SK-N-SH (cell line): ENCODE results near the gene BAK1. TPM values are rescaled to one million over a fixed set of nuclear protein-coding genes. Genes with fewer than 3 reads are reported as not detected.

ENCODE experiments used
- CTCF ChIA-PET: fragments of 300-600, 350-600 bp; formaldehyde crosslinking; extraction: SDS; loops from one replicate; lab custom pipeline; 2021; lab: Yijun Ruan, JAX
- POLR2A ChIA-PET: fragments of 350-600 bp; sonication (Branson Sonifier 250); formaldehyde crosslinking; extraction: SDS; loops from one replicate; lab custom pipeline; 2020; ENCODE audit warnings: antibody characterized with exemption, inconsistent platforms; lab: Yijun Ruan, JAX
- DNase-seq: peaks from one replicate; pipeline ENCODE4 v3.0.0; 2012
- H2AFZ ChIP-seq: fragments of 200-600 bp; sonication (generic); 2 replicates; pipeline ENCODE4 v1.8.1; 2016; ENCODE audit warnings: antibody characterized with exemption, mild to moderate bottlenecking, low read depth
- H3F3A ChIP-seq: fragments of 200-600 bp; sonication (generic); replicated peaks from 2 replicates; pipeline ENCODE3; 2016; ENCODE audit warnings: antibody characterized with exemption, mild to moderate bottlenecking; ENCODE audit not compliant: insufficient read depth
- H3K27ac ChIP-seq, 2 experiments: fragments of 200-500 bp in 1 of 2; fragments of 200-600 bp in 1 of 2; sonication (Bioruptor generic) in 1 of 2; sonication (generic), shearing (Covaris generic) in 1 of 2; 2 replicates each; pipeline versions ENCODE4 v1.5.1 to v1.6.1; 2014 to 2016; ENCODE audit warnings: low read depth in 2 of 2, inconsistent platforms in 1 of 2, low read length in 1 of 2, mild to moderate bottlenecking in 1 of 2, mixed read lengths in 1 of 2
- H3K27me3 ChIP-seq: fragments of 200-600 bp; sonication (generic), shearing (Covaris generic); 2 replicates; pipeline ENCODE4 v1.6.1; 2016; ENCODE audit warnings: mixed run types; ENCODE audit not compliant: insufficient read depth
- H3K36me3 ChIP-seq, 2 experiments: fragments of 200-500 bp in 1 of 2; fragments of 200-600 bp in 1 of 2; sonication (Bioruptor generic) in 1 of 2; sonication (generic) in 1 of 2; replicated peaks in 1 of 2; 2 replicates each; pipeline versions ENCODE3 to v1.5.1; 2014 to 2016; ENCODE audit warnings: low read length in 1 of 2, mild to moderate bottlenecking in 1 of 2; ENCODE audit not compliant: insufficient read depth in 2 of 2, control insufficient read depth in 1 of 2
- H3K4me1 ChIP-seq, 2 experiments: fragments of 200-500 bp in 1 of 2; fragments of 200-600 bp in 1 of 2; sonication (Bioruptor generic) in 1 of 2; sonication (generic), shearing (Covaris generic) in 1 of 2; 2 replicates each; pipeline versions ENCODE4 v1.5.1 to v1.6.1; 2014 to 2016; ENCODE audit warnings: low read depth in 1 of 2, low read length in 1 of 2, mixed run types in 1 of 2; ENCODE audit not compliant: insufficient read depth in 2 of 2, control insufficient read depth in 1 of 2
- H3K4me2 ChIP-seq: fragments of 200-600 bp; sonication (generic), shearing (Covaris generic); 2 replicates; pipeline ENCODE4 v1.6.1; 2017; ENCODE audit warnings: mixed run types
- H3K4me3 ChIP-seq, 2 experiments: fragments of 200-500 bp in 1 of 2; fragments of 200-600 bp in 1 of 2; sonication (Bioruptor generic) in 1 of 2; sonication (generic), shearing (Covaris generic) in 1 of 2; 2 replicates each; pipeline versions ENCODE4 v1.5.1 to v1.8.1; 2014 to 2016; ENCODE audit warnings: low read depth in 2 of 2, inconsistent platforms in 1 of 2, low read length in 1 of 2, mild to moderate bottlenecking in 1 of 2, mixed read lengths in 1 of 2, moderate library complexity in 1 of 2
- H3K79me2 ChIP-seq: fragments of 200-600 bp; sonication (generic); 2 replicates; pipeline ENCODE4 v1.8.1; 2017; ENCODE audit warnings: mild to moderate bottlenecking; ENCODE audit not compliant: insufficient read depth
- H3K9ac ChIP-seq: fragments of 200-600 bp; sonication (generic); 2 replicates; pipeline ENCODE4 v1.6.1; 2017; ENCODE audit warnings: mixed run types
- H3K9me2 ChIP-seq: fragments of 200-600 bp; sonication (generic); 2 replicates; pipeline ENCODE4 v1.6.1; 2017; ENCODE audit warnings: mixed run types
- H3K9me3 ChIP-seq: fragments of 200-600 bp; sonication (generic); 2 replicates; pipeline ENCODE4 v1.6.1; 2017; ENCODE audit warnings: mixed run types, mild to moderate bottlenecking, moderate library complexity
- H4K20me1 ChIP-seq: fragments of 200-600 bp; sonication (generic); 2 replicates; pipeline ENCODE4 v1.6.1; 2017; ENCODE audit warnings: mild to moderate bottlenecking, mixed run types; ENCODE audit not compliant: insufficient read depth
- CHD2 ChIP-seq: fragments of 150-350 bp; IDR thresholded peaks from 2 replicates; pipeline ENCODE4 v1.6.1; 2018; ENCODE audit warnings: low read length; ENCODE audit not compliant: partially characterized antibody
- ELF1 ChIP-seq: IDR thresholded peaks from 2 replicates; pipeline ENCODE4 v1.4.0; 2012
- FOSL2 ChIP-seq: IDR thresholded peaks from 2 replicates; pipeline ENCODE4 v1.4.0; 2012; ENCODE audit warnings: low read depth, mild to moderate bottlenecking, moderate library complexity, borderline replicate concordance
- FOXJ3 ChIP-seq: sonication (generic); formaldehyde crosslinking; IDR thresholded peaks from 2 replicates; pipeline ENCODE4 v1.5.1; 2020; ENCODE audit warnings: mild to moderate bottlenecking, missing genetic modification reagents
- FOXM1 ChIP-seq: IDR thresholded peaks from 2 replicates; pipeline ENCODE4 v1.4.0; 2012; ENCODE audit warnings: low read depth, mild to moderate bottlenecking
- GABPA ChIP-seq: IDR thresholded peaks from 2 replicates; pipeline ENCODE4 v1.4.0; 2012; ENCODE audit warnings: low read depth, mild to moderate bottlenecking
- GATA2 ChIP-seq: sonication (generic); formaldehyde crosslinking; IDR thresholded peaks from 2 replicates; pipeline ENCODE4 v1.5.0; 2020; ENCODE audit warnings: mild to moderate bottlenecking, missing genetic modification reagents
- JUND ChIP-seq: IDR thresholded peaks from 2 replicates; pipeline ENCODE4 v1.4.0; 2012
- NFIC ChIP-seq: IDR thresholded peaks from 2 replicates; pipeline ENCODE4 v1.4.0; 2012; ENCODE audit warnings: borderline replicate concordance
- NRF1 ChIP-seq: IDR thresholded peaks from 2 replicates; pipeline ENCODE4 v1.6.1; 2012; ENCODE audit warnings: low read depth, mild to moderate bottlenecking, low read length
- POLR2AphosphoS5 ChIP-seq: IDR thresholded peaks from 2 replicates; pipeline ENCODE4 v1.6.1; 2012; ENCODE audit warnings: low read depth, low read length
- SIN3A ChIP-seq: IDR thresholded peaks from 2 replicates; pipeline ENCODE4 v1.6.1; 2012; ENCODE audit warnings: low read depth, mild to moderate bottlenecking, low read length, moderate library complexity, borderline replicate concordance
- SMC3 ChIP-seq: IDR thresholded peaks from 2 replicates; pipeline ENCODE4 v1.6.1; 2012; ENCODE audit warnings: low read depth, low read length, improper control_type of control experiment
- TAF1 ChIP-seq: IDR thresholded peaks from 2 replicates; pipeline ENCODE4 v1.6.1; 2012; ENCODE audit warnings: low read depth, mild to moderate bottlenecking, low read length, moderate library complexity, borderline replicate concordance
- TEAD4 ChIP-seq: IDR thresholded peaks from 2 replicates; pipeline ENCODE4 v1.4.0; 2012; ENCODE audit warnings: mild to moderate bottlenecking, borderline replicate concordance; ENCODE audit not compliant: insufficient read depth
- YY1 ChIP-seq: IDR thresholded peaks from 2 replicates; pipeline ENCODE4 v1.4.0; 2012; ENCODE audit warnings: low read depth, mild to moderate bottlenecking
- WGBS: methylation state at CpG from one replicate; pipeline ENCODE4 v1.1.6; 2017; ENCODE audit warnings: low lambda C conversion rate; 5-methylcytosine and 5-hydroxymethylcytosine counted together
- polyA plus RNA-seq, 3 experiments: library from polyadenylated mRNA; depleted of rRNA; stranded (reverse); fragments of >200 nt; gene quantifications; 2 replicates each; pipeline ENCODE4 v1.2.3, GENCODE V29; 2012
- TF ChIP-seq, protein P1 (sequence below): fragments of 200-600 bp; sonication (generic); IDR thresholded peaks from 2 replicates; pipeline ENCODE4 v1.6.1; 2017; ENCODE audit warnings: antibody characterized with exemption, mild to moderate bottlenecking, moderate library complexity
- TF ChIP-seq, protein P2 (sequence below): IDR thresholded peaks from 2 replicates; pipeline ENCODE4 v1.4.0; 2012; ENCODE audit warnings: low read depth, borderline replicate concordance
- TF ChIP-seq, protein P3 (sequence below): fragments of 150-350 bp; IDR thresholded peaks from 2 replicates; pipeline ENCODE4 v1.6.1; 2017; ENCODE audit warnings: antibody characterized with exemption, low read length, low read depth, borderline replicate concordance
- TF ChIP-seq, protein P4 (sequence below): IDR thresholded peaks from 2 replicates; pipeline ENCODE4; 2012

BAK1 gene
- polyA plus RNA-seq, 1 of the 3 experiments (the other 2 are of a cell fraction), result 15.4 TPM

DNA sequence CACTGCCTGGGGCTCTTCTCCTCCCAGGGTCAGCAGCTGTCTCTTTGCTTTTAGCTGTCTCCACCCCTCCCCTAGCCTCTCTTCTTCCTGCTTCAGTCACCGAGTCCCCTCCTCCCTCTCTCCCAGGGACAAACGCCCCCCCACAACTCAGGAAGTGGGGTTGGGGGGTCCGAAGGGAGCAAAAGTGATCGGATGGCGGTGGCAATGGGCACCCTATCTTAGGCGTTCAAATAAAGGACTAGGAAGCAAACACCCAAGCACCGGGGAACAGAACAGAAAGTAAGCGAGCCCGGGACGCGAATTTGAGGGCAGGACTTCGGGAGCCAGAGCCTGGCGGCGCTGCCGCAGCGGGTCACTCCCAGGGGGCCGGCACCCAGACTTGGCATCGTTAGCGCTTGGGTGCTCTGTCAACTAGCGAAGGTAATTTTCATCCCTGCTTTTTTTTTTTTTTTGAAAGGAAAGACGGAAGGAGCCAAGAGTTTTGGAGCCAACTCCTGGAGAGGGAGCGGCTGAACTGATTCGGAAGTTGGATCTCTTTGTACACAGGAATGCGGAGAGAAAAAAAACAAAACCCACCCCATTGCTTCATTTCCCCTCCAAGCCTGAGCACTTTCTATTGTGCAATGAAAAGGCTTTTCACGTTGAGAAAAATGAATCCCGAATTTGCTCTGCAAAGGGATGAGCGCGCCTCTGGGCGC is 40.2 kb upstream of the BAK1 start:
- Histone ChIP-seq H3K36me3 (no peaks in the 10 kb centered on the region), H3K79me2 (no peaks in the 10 kb centered on the region), H3K9me2 (no peaks in the 10 kb centered on the region), H3K27ac (peak overlapping the region in 1 of 2 experiments; percentile 45; a peak in 3 of 4 replicates), H3K9ac (peak overlapping the region; percentile 72), H3F3A (peaks cover 6% of the 10 kb centered on the region), H3K4me3 (peak overlapping the region; percentile 57 to 76), H3K4me2 (peak overlapping the region; percentile 90), H4K20me1 (no peaks in the 10 kb centered on the region), H3K9me3 (no peaks in the 10 kb centered on the region), H3K27me3 (no peaks in the 10 kb centered on the region), H2AFZ (peak overlapping the region; percentile 91), H3K4me1 (peaks cover 0 to 19% of the 10 kb centered on the region in 2 experiments; a peak in 1 of 4 replicates)
- 3% methylated on average over 29 of the region's 29 CpGs for WGBS
- TF ChIP-seq YY1 (no peak), NFIC (0 out of 2 replicates have a peak, but pooled peaks have one; percentile 8), NRF1 (no peak), ELF1 (peak; percentile 43; the same call in 1 of the 2 replicates)
- TF ChIP-seq, protein P1, sequence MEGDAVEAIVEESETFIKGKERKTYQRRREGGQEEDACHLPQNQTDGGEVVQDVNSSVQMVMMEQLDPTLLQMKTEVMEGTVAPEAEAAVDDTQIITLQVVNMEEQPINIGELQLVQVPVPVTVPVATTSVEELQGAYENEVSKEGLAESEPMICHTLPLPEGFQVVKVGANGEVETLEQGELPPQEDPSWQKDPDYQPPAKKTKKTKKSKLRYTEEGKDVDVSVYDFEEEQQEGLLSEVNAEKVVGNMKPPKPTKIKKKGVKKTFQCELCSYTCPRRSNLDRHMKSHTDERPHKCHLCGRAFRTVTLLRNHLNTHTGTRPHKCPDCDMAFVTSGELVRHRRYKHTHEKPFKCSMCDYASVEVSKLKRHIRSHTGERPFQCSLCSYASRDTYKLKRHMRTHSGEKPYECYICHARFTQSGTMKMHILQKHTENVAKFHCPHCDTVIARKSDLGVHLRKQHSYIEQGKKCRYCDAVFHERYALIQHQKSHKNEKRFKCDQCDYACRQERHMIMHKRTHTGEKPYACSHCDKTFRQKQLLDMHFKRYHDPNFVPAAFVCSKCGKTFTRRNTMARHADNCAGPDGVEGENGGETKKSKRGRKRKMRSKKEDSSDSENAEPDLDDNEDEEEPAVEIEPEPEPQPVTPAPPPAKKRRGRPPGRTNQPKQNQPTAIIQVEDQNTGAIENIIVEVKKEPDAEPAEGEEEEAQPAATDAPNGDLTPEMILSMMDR, result 0 out of 2 replicates have a peak, but pooled peaks have one; percentile 15
- CTCF ChIA-PET, result interaction anchor here (0.8 to 3.3 kb wide), 10 partner anchors 12 to 435 kb away, joined by 3 to 18 read pairs (median 5); partner anchors contain the start of gene UQCC2
- POLR2A ChIA-PET, result interaction anchor here (0.9 to 1.7 kb wide), 4 partner anchors 10 to 35 kb away, joined by 3 to 11 read pairs (median 5); no protein-coding TSS in a partner anchor
- peak; percentile 65 for DNase-seq

DNA sequence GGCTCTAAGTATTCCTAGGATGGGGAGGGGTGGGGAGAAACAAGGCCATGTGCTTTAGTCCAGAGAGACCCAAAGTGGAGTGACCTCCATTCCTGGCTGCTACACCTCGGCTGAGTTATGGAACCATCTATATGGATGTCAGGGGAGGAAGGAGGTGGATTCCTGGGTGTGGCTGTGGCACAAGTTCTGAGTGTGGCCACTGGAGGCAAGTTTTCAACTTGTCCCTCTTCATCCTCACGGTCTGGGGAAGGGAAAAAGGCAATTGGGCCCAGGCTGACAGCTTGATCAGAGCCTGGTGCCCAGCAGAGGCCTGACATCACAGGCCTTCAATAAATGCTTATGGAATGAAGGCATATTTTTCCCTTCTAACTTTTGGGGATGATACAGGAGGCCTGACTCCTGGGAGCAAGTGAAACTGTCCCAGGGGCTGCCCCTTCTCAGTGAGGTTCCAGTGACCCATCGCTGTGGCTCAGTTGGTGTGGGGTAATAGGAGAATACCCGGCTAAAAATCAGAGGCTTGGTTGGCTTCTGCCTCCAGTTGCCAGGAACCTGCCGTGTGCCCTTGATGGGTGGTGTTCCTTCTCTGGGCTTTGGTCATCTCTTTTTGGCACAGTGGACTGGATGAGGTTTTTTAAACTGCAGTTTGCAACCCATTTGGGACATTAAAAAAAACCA is 39.2 kb upstream of the BAK1 start:
- Histone ChIP-seq H2AFZ (no peak overlapping the region), H3K9ac (no peak overlapping the region), H3K4me1 (peaks cover 0 to 19% of the 10 kb centered on the region in 2 experiments; a peak in 1 of 4 replicates), H3K4me3 (no peak overlapping the region), H3K9me3 (no peaks in the 10 kb centered on the region), H3K36me3 (no peaks in the 10 kb centered on the region), H3K79me2 (no peaks in the 10 kb centered on the region), H3K4me2 (peak overlapping the region; percentile 90; the same call in 1 of the 2 replicates), H3K27me3 (no peaks in the 10 kb centered on the region), H3K27ac (no peak overlapping the region), H4K20me1 (no peaks in the 10 kb centered on the region), H3F3A (peaks cover 6% of the 10 kb centered on the region), H3K9me2 (no peaks in the 10 kb centered on the region)
- POLR2A ChIA-PET, result interaction anchor here (1.2 kb wide), 1 partner anchor 13 kb away, joined by 3 read pairs; no protein-coding TSS in a partner anchor
- 71% methylated on average over 4 of the region's 5 CpGs for WGBS
- no peak for DNase-seq
- CTCF ChIA-PET, result interaction anchor here (1.2 to 3.3 kb wide), 4 partner anchors 11 to 82 kb away, joined by 3 to 17 read pairs (median 4); no protein-coding TSS in a partner anchor
- TF ChIP-seq, protein P2, sequence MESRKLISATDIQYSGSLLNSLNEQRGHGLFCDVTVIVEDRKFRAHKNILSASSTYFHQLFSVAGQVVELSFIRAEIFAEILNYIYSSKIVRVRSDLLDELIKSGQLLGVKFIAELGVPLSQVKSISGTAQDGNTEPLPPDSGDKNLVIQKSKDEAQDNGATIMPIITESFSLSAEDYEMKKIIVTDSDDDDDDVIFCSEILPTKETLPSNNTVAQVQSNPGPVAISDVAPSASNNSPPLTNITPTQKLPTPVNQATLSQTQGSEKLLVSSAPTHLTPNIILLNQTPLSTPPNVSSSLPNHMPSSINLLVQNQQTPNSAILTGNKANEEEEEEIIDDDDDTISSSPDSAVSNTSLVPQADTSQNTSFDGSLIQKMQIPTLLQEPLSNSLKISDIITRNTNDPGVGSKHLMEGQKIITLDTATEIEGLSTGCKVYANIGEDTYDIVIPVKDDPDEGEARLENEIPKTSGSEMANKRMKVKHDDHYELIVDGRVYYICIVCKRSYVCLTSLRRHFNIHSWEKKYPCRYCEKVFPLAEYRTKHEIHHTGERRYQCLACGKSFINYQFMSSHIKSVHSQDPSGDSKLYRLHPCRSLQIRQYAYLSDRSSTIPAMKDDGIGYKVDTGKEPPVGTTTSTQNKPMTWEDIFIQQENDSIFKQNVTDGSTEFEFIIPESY, result no peak
- TF ChIP-seq GABPA (no peak), YY1 (no peak), FOSL2 (no peak), SMC3 (no peak), FOXJ3 (CRISPR knock-in tag) (no peak), POLR2AphosphoS5 (no peak), CHD2 (no peak), TAF1 (no peak), TEAD4 (no peak), SIN3A (no peak), JUND (no peak), GATA2 (CRISPR knock-in tag) (no peak), FOXM1 (no peak)
- TF ChIP-seq, protein P3, sequence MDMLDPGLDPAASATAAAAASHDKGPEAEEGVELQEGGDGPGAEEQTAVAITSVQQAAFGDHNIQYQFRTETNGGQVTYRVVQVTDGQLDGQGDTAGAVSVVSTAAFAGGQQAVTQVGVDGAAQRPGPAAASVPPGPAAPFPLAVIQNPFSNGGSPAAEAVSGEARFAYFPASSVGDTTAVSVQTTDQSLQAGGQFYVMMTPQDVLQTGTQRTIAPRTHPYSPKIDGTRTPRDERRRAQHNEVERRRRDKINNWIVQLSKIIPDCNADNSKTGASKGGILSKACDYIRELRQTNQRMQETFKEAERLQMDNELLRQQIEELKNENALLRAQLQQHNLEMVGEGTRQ, result no peak
- TF ChIP-seq, protein P4, sequence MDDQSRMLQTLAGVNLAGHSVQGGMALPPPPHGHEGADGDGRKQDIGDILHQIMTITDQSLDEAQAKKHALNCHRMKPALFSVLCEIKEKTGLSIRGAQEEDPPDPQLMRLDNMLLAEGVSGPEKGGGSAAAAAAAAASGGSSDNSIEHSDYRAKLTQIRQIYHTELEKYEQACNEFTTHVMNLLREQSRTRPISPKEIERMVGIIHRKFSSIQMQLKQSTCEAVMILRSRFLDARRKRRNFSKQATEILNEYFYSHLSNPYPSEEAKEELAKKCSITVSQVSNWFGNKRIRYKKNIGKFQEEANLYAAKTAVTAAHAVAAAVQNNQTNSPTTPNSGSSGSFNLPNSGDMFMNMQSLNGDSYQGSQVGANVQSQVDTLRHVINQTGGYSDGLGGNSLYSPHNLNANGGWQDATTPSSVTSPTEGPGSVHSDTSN, result no peak
